ENCODE measurements around the gene CNN2.

CNN2 gene

DNA sequence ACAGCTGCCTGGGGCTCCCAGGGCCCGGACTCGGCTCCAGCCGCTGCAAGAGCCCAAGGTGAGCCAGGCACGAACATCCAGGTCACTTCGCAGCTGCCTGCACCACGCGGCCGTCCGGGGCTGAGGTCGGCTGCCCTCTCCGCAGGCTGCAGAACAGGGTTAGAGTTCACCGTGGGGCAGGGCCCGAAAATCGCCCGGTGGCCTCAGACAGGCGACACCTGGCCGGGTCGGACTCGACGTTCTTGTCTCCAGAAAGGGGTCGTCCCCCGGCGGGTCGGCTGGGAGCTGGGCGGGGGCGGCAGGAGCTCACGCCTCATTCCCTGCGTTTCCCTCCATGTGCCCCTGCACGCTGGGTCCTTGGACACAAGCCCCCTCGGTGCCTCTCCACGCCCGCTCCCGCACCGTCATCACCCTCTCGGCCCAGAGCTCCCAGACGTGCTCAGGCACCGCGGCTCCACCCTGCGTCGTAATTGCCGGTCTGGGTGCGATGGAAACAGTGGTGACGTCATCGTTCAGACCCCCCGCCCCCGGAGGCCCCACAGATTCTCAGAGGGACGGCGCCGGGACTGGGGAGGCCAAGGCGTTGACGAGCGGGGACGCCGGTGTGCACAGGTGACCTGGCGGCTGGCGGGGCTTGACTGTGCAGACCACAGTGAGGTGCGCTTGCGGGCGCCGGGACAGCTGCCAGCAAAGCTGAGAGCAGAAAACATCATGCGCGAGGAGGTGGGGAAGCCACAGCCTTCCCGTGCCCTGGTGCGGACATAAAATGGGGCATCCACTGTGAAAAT lies 30.2 kb upstream of the CNN2 start:
- DNase-seq: peak; percentile 53

DNA sequence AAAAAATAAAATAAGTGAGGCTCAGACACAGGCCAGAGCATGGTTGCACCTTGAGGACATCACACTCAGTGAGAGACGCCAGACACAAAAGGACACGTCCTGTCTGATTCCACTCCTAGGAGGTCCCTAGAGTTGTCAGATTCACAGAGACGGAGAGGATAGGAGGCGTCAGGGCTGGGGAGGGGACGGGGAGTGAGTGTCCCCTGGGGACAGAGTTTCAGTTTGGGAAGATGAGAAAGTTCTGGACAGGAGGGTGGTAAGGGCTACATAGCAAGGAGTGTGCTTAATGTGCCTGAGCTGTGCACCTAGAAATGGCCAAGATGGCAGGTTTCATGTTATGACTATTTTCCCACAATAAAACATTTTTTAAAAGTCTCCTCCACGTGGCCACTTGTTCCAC lies 28.3 kb upstream of the CNN2 start:
- no peak for DNase-seq

GRCh38 chr19:999379-999719 lies 27.1 kb upstream of the CNN2 start:
- no peak for DNase-seq

DNA sequence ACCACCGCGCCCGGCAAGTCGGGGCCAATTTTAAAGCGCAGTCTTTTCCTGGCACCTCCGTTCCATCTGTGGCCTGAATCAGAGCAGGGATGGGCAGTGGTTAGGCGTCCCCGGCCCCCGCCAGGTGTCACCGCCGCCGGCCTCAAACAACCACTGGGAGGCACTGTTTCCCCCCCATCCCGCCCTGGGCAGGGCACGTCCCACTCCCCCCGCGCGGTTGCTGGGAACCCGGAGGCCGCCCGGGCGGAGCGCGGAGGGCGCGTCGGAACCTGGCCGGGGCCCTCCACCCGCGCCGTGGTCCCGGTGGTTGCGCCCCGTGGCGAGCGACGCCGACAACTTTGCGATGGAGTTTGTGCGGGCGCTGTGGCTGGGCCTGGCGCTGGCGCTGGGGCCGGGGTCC lies 26.3 kb upstream of the CNN2 start, which contains the start of gene GRIN3B:
TSS of gene GRIN3B (plus strand) at position 325 of the 400 bp plus-strand sequence. CDS start at position 344, 19 bp downstream.
- DNase-seq: peak; percentile 66

- DNase-seq: no peak
Observed at GRCh38 chr19:1000591-1001537, 25.5 kb upstream of the CNN2 start.

GRCh38 chr19:1001538-1002166 lies 24.8 kb upstream of the CNN2 start:
- peak; percentile 72 for DNase-seq

DNA sequence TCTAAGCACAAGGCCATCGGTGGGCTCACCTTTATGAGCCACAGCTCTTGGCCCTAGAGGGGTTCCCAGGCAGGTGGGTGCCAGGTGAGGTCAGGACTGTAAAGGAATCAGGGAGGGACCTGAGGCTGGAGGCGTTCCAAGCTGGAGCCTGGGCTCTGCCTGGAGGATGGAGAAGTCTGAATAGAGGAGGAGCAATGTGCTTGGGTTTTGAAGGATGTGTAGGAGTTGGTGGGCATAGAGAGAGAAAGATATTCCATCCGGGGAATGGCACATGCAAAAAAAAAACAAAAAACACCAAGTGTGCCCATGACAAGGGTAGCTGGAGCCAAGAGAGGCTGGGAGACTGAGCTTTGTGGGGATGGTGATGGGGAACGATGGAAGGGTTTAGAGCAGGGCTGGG lies 23.8 kb upstream of the CNN2 start:
- DNase-seq: no peak

DNA sequence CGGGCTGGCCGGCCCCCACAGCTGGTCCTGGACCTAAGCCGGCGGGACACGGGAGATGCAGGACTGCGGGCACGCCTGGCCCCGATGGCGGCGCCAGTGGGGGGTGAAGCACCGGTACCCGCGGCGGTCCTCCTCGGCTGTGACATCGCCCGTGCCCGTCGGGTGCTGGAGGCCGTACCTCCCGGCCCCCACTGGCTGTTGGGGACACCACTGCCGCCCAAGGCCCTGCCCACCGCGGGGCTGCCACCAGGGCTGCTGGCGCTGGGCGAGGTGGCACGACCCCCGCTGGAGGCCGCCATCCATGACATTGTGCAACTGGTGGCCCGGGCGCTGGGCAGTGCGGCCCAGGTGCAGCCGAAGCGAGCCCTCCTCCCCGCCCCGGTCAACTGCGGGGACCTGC lies 23.1 kb upstream of the CNN2 start:
- DNase-seq: no peak

- DNase-seq: no peak
Observed at GRCh38 chr19:1004204-1004802, 22.1 kb upstream of the CNN2 start.

DNA sequence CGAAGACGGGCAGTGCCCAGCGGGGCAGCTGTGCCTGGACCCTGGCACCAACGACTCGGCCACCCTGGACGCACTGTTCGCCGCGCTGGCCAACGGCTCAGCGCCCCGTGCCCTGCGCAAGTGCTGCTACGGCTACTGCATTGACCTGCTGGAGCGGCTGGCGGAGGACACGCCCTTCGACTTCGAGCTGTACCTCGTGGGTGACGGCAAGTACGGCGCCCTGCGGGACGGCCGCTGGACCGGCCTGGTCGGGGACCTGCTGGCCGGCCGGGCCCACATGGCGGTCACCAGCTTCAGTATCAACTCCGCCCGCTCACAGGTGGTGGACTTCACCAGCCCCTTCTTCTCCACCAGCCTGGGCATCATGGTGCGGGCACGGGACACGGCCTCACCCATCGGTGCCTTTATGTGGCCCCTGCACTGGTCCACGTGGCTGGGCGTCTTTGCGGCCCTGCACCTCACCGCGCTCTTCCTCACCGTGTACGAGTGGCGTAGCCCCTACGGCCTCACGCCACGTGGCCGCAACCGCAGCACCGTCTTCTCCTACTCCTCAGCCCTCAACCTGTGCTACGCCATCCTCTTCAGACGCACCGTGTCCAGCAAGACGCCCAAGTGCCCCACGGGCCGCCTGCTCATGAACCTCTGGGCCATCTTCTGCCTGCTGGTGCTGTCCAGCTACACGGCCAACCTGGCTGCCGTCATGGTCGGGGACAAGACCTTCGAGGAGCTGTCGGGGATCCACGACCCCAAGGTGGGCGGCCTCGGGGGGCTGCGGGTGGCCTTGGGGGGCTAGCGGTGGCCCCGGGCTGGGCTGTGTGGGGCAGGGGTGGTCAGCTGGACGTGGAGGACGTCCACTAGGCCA lies 21.4 kb upstream of the CNN2 start:
- DNase-seq: no peak

GRCh38 chr19:1006711-1007398 lies 19.6 kb upstream of the CNN2 start:
- no peak for DNase-seq

DNA sequence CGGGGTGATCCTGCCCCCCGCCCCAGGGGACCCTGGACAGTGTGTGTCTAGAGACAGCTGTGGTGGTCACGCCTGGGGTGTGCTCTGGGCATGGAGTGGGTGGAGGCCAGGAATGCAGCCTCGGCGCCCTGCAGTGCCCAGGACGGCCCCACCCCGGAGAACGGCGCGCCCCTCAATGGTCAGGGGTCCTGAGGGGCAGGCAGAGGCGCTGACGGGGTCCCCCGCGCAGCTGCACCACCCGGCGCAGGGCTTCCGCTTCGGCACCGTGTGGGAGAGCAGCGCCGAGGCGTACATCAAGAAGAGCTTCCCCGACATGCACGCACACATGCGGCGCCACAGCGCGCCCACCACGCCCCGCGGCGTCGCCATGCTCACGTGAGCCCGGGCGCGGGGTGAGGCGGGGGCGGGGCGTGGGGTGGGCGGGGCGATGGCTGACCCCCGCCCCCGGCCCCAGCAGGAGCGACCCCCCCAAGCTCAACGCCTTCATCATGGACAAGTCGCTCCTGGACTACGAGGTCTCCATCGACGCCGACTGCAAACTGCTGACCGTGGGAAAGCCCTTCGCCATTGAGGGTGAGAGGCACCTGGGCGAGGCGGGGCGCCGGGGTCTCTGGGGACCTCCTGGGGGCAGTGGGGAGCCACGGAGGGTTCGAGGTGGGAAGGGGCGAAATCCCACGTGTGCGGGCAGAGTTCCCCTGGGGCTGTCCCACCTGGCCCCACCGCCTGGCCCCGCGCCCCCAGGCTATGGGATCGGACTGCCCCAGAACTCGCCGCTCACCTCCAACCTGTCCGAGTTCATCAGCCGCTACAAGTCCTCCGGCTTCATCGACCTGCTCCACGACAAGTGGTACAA lies 18.8 kb upstream of the CNN2 start:
- DNase-seq: no peak

GRCh38 chr19:1008268-1009040 lies 18.0 kb upstream of the CNN2 start:
- DNase-seq: no peak

- DNase-seq: no peak
Observed at GRCh38 chr19:1009041-1009980, 17.1 kb upstream of the CNN2 start.

DNA sequence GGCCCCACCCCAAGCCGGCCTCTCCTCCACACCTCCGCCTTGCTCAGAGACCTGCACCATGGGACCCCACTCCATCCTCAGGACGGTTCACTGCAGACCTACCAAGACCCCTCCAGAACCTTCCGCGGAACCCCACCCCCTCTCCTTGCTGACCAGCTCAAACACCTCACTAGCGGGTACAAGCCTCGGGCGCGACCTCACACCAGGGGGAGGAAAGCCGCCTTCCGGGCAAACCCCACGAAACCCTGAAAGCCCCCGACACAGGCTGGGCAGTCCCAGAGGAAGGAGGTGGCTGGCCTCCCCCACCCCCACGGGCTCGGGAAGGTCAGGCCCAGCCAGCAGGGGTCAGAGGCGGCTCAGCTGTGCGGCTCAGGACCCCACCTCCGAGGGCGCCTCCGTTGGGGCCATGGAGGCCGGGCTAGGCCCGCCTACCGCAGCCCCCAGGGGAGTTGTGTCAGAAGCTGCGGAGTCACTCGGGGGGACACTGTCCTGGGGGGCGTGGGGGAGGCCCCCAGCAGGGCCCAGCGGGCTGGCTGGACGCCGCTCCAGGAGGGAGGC lies 16.3 kb upstream of the CNN2 start:
- no peak for DNase-seq

- DNase-seq: no peak
Observed at GRCh38 chr19:1010586-1011510, 15.6 kb upstream of the CNN2 start.

GRCh38 chr19:1011831-1012333 lies 14.5 kb upstream of the CNN2 start:
- DNase-seq: no peak
